GM23248 (cell line): ENCODE results near the gene PHTF1.

Experiments used
- EZH2 ChIP-seq: fragments of 200-600 bp; sonication (generic); IDR thresholded peaks from 2 replicates; pipeline ENCODE4 v1.6.1; 2018; ENCODE audit warnings: antibody characterized with exemption, mild to moderate bottlenecking; ENCODE audit not compliant: insufficient read depth, poor library complexity, severe bottlenecking
- EZH2phosphoT487 ChIP-seq: fragments of 200-600 bp; sonication (generic); IDR thresholded peaks from 2 replicates; pipeline ENCODE4 v1.6.1; 2018; ENCODE audit warnings: antibody characterized with exemption, moderate library complexity, mild to moderate bottlenecking, low read depth; ENCODE audit not compliant: insufficient read depth

DNA sequence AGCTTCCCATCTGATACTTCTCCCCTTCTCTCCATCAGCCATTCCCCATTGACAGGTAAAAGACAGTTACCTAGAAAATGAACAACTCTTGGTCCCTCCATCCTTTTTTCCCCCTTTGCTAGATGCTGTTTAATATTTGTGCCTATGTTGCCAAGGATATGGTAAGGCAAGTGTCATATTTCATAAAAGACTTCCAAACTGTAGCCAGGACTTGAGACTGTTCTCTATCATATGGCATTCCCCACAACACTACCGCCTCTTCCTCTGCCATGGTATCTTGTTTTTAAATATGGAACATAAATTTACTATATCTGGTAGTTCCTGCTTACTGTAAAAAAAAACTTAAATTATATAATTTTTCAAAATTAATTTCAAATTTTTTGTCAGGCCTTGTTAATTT, 97.2 kb downstream of the PHTF1 start:
- no peak for TF ChIP-seq EZH2
- no peak for TF ChIP-seq EZH2phosphoT487
